ENCODE results near the gene WDR6.

The WDR6 gene

GRCh38 chr3:49017971-49018706 lies 10.9 kb downstream of the WDR6 start, which contains the start of gene DALRD3:
TSS of gene DALRD3 (minus strand) at chr3:49018580. CDS start at chr3:49018564, 16 bp downstream.
- DNase-seq (ENCODE audit: low spot score): peak; percentile 89
- in situ Hi-C loops (cut with MboI; ENCODE audit: low sequenced_read_pairs, unreplicated experiment): no loop called here
- no peak for TF ChIP-seq CTCF (IDR thresholded peaks at IDR 0.05; ENCODE audit: borderline replicate concordance, control extremely low read depth, extremely low read depth, insufficient read depth, missing control alignments)

- in situ Hi-C loops (cut with MboI; ENCODE audit: low sequenced_read_pairs, unreplicated experiment): no loop called here
- no peak for TF ChIP-seq CTCF (IDR thresholded peaks at IDR 0.05; ENCODE audit: borderline replicate concordance, control extremely low read depth, extremely low read depth, insufficient read depth, missing control alignments)
- DNase-seq (ENCODE audit: low spot score): no peak
Observed at GRCh38 chr3:49018707-49019006, 11.5 kb downstream of the WDR6 start.

DNA sequence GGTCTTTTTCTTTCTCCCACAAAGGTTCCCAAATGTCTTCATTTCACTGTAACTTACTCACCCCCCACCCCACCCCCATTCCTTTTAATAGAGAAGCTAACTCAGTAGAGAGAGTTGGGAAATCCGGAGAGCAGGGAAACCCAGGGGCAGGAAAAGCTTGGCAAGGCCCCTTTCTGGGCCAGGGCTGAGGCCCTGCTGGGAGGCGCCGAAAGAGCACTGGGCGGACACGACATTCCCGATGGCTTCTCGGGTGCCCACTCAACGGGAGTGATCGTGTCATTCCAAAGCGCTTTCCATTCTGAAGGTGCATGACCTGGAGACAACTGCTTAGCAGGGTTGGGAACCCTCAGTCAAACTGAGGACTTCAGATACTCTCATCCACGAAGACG lies 12.7 kb downstream of the WDR6 start:
- no peak for DNase-seq (ENCODE audit: low spot score)
- no peak for TF ChIP-seq CTCF (IDR thresholded peaks at IDR 0.05; ENCODE audit: borderline replicate concordance, control extremely low read depth, extremely low read depth, insufficient read depth, missing control alignments)
- in situ Hi-C loops (cut with MboI; ENCODE audit: low sequenced_read_pairs, unreplicated experiment): no loop called here

DNA sequence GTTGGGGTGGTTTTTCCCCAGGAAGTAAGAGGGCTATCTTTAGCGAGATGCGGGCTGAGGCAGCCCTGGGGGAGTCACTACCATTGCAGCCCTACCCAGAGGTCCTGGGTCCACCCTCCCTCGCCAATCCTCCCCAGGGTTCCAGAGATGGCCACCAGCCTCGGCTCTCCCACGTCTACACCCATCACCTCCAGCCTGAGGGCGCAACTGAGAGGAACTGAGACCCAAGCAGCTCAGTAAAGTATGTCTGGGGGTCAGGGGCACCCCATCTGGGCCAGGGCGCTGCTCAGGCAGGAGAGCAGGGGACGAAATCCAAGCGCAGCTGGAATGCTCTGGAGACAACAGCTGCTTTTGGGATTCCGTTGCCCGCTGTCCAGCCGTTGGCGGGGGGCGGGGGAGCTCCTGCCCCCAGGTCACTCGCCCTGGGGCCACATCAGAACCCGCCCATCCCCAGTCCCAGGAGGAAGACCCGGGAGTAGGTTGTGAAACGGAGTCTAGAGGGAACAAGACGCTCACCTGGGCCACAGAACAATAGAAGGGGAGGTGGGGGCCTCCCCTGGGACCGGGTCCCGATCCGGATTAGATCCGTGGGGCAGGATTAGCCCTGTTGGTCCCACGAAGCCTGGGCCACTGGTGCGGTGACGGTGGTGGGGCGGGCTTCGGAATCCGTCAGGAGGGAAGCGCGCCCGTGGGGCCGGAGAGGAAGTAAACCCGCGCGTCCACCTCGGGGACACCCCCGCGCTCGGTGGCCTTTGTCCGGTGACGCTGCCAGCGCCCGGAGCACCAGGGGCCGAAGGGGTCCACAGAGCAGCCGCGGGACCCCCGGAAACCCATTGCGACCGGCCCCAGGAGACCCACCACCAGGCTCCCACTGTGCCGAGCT lies 13.4 kb downstream of the WDR6 start:
- DNase-seq (ENCODE audit: low spot score): peak; percentile 72
- in situ Hi-C loops (cut with MboI; ENCODE audit: low sequenced_read_pairs, unreplicated experiment): no loop called here
- peak; percentile 12 for TF ChIP-seq CTCF (IDR thresholded peaks at IDR 0.05; ENCODE audit: borderline replicate concordance, control extremely low read depth, extremely low read depth, insufficient read depth, missing control alignments)

GRCh38 chr3:49021213-49021812 lies 14.1 kb downstream of the WDR6 start:
- in situ Hi-C loops (cut with MboI; ENCODE audit: low sequenced_read_pairs, unreplicated experiment): no loop called here
- TF ChIP-seq CTCF (IDR thresholded peaks at IDR 0.05; ENCODE audit: borderline replicate concordance, control extremely low read depth, extremely low read depth, insufficient read depth, missing control alignments): no peak
- peak; percentile 96 for DNase-seq (ENCODE audit: low spot score)

GRCh38 chr3:49021813-49022687 lies 14.9 kb downstream of the WDR6 start, which contains the start of gene NDUFAF3:
TSS of gene NDUFAF3 (plus strand) at chr3:49022121. CDS start at chr3:49022145, 24 bp downstream.
- in situ Hi-C loops (cut with MboI; ENCODE audit: low sequenced_read_pairs, unreplicated experiment): no loop called here
- peak; percentile 99 for TF ChIP-seq CTCF (IDR thresholded peaks at IDR 0.05; ENCODE audit: borderline replicate concordance, control extremely low read depth, extremely low read depth, insufficient read depth, missing control alignments)

More at GRCh38 chr3:49021813-49022687, 14.9 kb downstream of the WDR6 start, which contains the start of gene NDUFAF3:
- peak; percentile 91 for DNase-seq (ENCODE audit: low spot score)

All from GM13976 (cell line).